ENCODE results near the gene DXO.
"Not testable (repeated sequence)": the region's sequence is repeated elsewhere in the genome, so short reads cannot be mapped to it uniquely, and the experiment has no call there.

Gene DXO

GRCh38 chr6:31971993-31972708, at the start of gene DXO:
Gene DXO, minus strand, starts transcription at chr6:31972138. Its CDS starts 463 bp downstream, at chr6:31971675.
- Histone ChIP-seq H3K27ac (peak within 1 kb of the TSS; percentile 51 to 98 (median 93)), H3K4me3 (peak within 1 kb of the TSS; percentile 43 to 82 (median 75))

GRCh38 chr6:32014547-32014946, 42.6 kb upstream of the DXO start, which contains the start of gene C4B:
Gene C4B, plus strand, starts transcription at chr6:32014795. Its CDS starts 51 bp downstream, at chr6:32014846.
- H3K27ac ChIP-seq, H3K4me3 ChIP-seq: not testable (repeated sequence)

- not testable (repeated sequence) for H3K27ac ChIP-seq, H3K4me3 ChIP-seq
Observed at GRCh38 chr6:32013738-32014137, 41.8 kb upstream of the DXO start.

- not testable (repeated sequence) for H3K27ac ChIP-seq, H3K4me3 ChIP-seq
Observed at GRCh38 chr6:32012941-32013617, 41.1 kb upstream of the DXO start.

- not testable (repeated sequence) for H3K4me3 ChIP-seq, H3K27ac ChIP-seq
Observed at GRCh38 chr6:32010856-32011530, 39.1 kb upstream of the DXO start.

- not testable (repeated sequence) for H3K27ac ChIP-seq, H3K4me3 ChIP-seq
Observed at GRCh38 chr6:32009537-32009936, 37.6 kb upstream of the DXO start.

GRCh38 chr6:32008616-32009015, 36.7 kb upstream of the DXO start:
- not testable (repeated sequence) for H3K4me3 ChIP-seq, H3K27ac ChIP-seq

- H3K27ac ChIP-seq, H3K4me3 ChIP-seq: not testable (repeated sequence)
Observed at GRCh38 chr6:32008037-32008436, 36.1 kb upstream of the DXO start.

- not testable (repeated sequence) for H3K4me3 ChIP-seq, H3K27ac ChIP-seq
Observed at GRCh38 chr6:32007086-32007485, 35.1 kb upstream of the DXO start.

- not testable (repeated sequence) for H3K4me3 ChIP-seq, H3K27ac ChIP-seq
Observed at GRCh38 chr6:32005991-32006529, 34.1 kb upstream of the DXO start.

GRCh38 chr6:32005538-32005880, 33.6 kb upstream of the DXO start:
- not testable (repeated sequence) for H3K4me3 ChIP-seq, H3K27ac ChIP-seq

GRCh38 chr6:32004864-32005537, 33.1 kb upstream of the DXO start:
- H3K27ac ChIP-seq, H3K4me3 ChIP-seq: not testable (repeated sequence)

GRCh38 chr6:32004393-32004792, 32.5 kb upstream of the DXO start:
- not testable (repeated sequence) for H3K4me3 ChIP-seq, H3K27ac ChIP-seq

- not testable (repeated sequence) for H3K27ac ChIP-seq, H3K4me3 ChIP-seq
Observed at GRCh38 chr6:32003301-32003700, 31.4 kb upstream of the DXO start.

GRCh38 chr6:32002546-32003268, 30.8 kb upstream of the DXO start:
- H3K4me3 ChIP-seq, H3K27ac ChIP-seq: not testable (repeated sequence)

- H3K27ac ChIP-seq, H3K4me3 ChIP-seq: not testable (repeated sequence)
Observed at GRCh38 chr6:31996385-31996784, 24.4 kb upstream of the DXO start.

GRCh38 chr6:31994421-31994820, 22.5 kb upstream of the DXO start:
- not testable (repeated sequence) for H3K27ac ChIP-seq, H3K4me3 ChIP-seq

- H3K4me3 ChIP-seq, H3K27ac ChIP-seq: not testable (repeated sequence)
Observed at GRCh38 chr6:31989363-31989762, 17.4 kb upstream of the DXO start.

GRCh38 chr6:31981744-31982143, 9.8 kb upstream of the DXO start, which contains the start of gene C4A:
Gene C4A, plus strand, starts transcription at chr6:31982057. Its CDS starts 51 bp downstream, at chr6:31982108.
- not testable (repeated sequence) for H3K27ac ChIP-seq, H3K4me3 ChIP-seq

Data from skin epidermis (tissue), 12 donors.